GM19099 (cell line): ENCODE results near the gene TEKT3.

Experiments
- POLR2A ChIP-seq: IDR thresholded peaks from 3 replicates; pipeline ENCODE4 v1.6.1; 2011; ENCODE audit warnings: low read depth; ENCODE audit not compliant: insufficient read length; ENCODE audit errors: extremely low read depth

TEKT3 gene

DNA sequence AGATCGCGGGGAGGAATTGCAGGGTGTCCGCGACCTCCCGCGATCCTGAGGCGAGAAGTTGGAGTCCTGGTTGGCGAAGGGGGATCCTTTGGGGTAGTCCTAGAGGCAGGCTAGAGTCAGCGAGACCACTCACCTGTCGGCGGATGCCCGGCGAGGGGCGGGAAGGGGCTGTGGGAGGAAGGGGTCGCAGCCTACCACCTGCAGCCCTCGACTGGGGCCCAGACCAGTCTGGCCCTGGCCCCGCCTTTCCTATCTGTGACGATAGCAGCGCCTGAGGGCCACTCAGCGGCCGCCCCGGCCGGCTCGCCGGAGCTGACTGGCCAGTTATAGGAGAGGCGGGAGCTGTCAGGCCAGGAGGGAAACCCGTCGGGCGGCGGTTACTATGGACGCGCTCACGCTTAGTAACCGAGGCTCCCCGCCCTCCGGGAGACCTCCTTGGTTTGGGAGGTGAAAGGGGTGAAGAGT lies at the start of gene TEKT3:
Gene TEKT3, minus strand, starts transcription at position 213 of the 465 bp plus-strand sequence. CDS start 10,012 bp downstream, outside the sequence.
- TF ChIP-seq POLR2A: no peak

GRCh38 chr17:15388356-15389041 lies 47.1 kb upstream of the TEKT3 start:
- no peak for TF ChIP-seq POLR2A

DNA sequence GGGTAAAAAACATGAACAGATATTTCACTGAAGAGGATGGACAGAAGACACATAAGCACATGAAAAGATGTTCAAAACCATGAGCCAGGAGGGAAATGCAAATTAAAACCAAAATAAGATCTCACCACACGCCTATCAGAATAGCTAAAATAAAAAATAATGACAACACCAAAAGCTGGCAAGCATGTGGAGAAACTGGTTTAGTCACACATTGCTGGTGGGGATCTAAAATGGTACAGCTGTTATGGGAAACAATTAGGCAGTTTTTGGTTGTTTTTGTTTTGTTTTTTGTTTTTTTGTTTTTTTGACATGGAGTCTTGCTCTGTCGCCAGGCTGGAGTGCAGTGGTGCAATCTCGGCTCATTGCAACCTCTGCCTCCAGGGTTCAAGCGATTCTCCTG lies 44.7 kb upstream of the TEKT3 start:
- no peak for TF ChIP-seq POLR2A

DNA sequence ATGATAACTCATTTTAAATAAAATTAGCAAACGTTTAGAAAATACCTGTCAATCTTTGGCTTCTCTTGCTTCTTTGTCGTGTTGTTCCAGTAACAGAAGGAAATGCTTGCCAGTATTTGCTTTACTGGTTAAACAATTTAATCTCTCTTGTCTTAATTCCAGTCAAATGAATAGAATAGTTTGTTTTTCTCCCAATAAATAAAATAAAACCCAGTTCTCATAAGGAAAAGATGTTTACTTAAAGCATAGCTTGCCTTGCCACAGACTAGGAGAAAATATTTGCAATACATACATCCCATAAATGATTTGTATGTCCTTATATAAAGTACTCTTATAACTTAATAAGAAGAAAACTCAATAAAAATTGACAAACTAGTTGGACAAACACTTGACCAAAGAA lies 43.9 kb upstream of the TEKT3 start:
- TF ChIP-seq POLR2A: no peak

DNA sequence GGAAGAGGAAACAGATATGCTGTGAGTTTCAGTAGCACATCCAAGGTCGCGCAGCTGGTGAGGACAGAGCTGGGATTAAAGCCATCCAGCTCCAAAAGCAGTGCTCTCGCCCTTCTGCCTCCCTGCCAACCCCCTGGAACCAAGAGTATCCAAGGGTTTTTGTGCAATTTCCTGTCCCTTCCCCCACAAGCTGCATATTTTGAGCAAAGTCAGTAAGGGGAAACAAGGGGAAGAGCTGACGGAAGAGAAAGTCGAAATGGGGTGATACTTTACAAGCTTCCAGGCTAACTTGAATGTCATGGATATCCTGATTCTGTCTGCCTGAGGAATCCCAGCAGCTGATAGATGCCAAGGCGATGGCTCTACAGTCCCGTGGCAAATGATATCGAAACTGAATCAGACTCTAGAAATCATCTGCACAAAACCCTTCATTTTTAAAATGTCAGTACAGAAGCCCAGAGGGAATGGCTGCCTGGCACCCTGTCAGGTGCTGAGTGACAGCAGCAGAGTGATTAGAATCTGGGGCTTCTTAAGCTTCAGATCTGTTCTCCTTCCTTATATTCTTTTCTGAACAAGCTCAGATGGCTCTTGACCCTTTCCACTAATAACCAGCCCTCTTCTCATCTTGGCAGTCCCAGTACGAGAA lies 42.9 kb upstream of the TEKT3 start:
- no peak for TF ChIP-seq POLR2A

DNA sequence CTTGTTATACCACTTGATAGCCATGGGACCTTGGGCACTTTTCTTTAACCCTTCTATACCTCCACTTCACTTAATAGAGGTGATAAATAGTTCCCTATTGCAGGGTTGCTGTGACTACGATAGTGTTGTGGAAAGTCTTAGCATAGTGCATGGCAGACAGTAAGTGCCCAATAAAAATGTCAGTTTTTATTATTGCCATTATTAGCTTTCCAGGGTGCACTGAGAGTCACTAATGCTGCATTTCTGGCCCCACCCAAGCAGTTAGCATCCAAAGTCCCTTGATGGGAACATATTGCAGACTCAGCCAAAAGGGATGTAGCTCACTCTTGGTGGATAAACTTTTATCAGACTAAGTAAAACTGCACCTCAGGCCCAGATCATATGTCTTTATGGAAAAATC lies 41.5 kb upstream of the TEKT3 start:
- no peak for TF ChIP-seq POLR2A

DNA sequence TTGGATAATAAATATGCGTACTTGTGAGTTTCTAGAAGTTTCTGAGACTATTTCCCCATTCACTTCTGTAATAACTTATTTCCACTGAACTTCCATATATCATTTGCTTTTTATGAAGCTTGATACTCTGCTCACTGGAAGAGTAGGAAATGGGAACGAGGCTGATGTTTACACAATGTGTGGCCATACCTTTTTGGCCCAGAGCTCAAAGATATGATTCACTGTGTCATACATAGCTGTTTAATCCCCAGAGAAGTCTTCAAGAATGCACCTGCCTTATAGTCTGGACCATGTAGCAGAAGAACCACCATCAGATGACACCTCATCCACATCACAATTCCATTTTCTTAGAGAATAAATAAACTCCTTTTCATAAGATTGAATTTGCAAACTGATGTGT lies 40.3 kb upstream of the TEKT3 start:
- TF ChIP-seq POLR2A: no peak

- TF ChIP-seq POLR2A: no peak
These were observed 39.0 kb upstream of the TEKT3 start for GRCh38 chr17:15380446-15380845.

- TF ChIP-seq POLR2A: no peak
These were observed 38.3 kb upstream of the TEKT3 start for GRCh38 chr17:15379659-15380058.

GRCh38 chr17:15378243-15378642 lies 36.8 kb upstream of the TEKT3 start:
- no peak for TF ChIP-seq POLR2A

- no peak for TF ChIP-seq POLR2A
These were observed 36.2 kb upstream of the TEKT3 start for GRCh38 chr17:15377616-15378015.

DNA sequence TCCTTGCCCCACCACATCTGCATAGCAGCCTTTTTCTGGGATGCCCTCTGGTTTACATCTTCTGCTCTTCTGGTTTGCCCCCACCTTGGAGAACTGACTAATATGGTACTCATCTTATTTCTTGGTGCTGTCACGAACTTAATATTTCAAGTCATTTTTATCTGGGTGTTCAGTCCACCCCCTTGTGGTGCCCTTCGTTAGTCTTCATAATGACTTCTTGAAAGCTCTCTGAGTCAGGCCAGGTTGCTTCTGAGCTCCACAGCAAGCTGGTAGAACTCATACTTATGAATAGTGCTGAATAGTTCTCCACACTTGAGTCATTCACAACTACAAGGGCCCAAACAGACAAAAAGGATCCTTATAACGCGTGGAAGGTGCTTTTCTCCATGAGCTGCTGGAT lies 35.8 kb upstream of the TEKT3 start:
- no peak for TF ChIP-seq POLR2A

DNA sequence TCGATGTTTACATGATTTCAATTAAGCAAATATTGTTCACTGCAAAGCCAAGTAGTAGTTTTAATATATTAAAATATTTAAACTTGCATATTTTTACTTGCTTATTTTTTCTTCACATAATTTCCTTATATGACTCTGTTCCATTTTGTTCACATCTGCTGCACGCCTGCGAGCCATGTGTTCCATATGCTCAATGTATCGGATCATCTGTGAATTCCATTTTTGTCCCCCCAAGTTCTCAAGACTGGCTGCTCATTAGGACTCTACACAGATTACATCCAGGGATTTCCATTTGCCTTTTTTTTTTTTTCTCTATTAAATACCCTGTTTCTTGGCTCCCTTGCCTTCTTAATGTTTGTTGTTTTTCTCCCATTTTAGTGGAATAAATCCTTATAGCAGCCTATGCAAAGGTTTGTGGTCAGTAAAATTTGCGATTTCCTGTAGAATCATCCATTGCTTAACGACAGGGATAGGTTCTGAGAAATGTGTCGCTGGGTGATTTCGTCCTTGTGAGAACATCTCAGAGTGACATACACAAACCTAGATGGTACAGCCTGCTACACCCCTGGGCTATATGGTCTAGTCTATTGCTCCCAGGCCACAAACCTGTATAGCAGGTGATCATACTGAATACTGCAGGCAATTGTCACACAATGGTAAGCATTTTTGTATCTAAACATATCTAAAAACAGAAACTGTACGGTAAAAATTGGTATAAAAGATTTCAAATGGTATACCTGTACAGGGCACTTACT lies 30.2 kb upstream of the TEKT3 start:
- no peak for TF ChIP-seq POLR2A

DNA sequence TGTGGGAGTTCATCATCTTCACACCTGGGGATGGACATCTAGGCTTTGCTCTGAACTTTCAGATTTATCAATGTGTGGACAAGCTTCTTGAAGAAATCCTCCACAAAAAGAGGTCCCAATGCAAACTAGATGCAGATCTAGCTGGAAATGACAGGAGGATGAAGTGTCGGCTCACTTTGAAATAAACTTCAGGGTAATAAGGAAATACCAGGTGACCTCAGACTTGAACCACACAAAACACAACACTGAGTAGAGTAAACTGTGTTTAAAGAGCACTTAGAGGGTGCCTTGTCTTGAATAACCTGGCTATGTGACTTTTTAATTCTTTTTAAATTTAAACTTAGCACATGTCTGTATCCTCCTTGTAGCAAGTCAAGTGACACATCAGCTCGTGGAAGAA lies 27.2 kb upstream of the TEKT3 start:
- TF ChIP-seq POLR2A: no peak

DNA sequence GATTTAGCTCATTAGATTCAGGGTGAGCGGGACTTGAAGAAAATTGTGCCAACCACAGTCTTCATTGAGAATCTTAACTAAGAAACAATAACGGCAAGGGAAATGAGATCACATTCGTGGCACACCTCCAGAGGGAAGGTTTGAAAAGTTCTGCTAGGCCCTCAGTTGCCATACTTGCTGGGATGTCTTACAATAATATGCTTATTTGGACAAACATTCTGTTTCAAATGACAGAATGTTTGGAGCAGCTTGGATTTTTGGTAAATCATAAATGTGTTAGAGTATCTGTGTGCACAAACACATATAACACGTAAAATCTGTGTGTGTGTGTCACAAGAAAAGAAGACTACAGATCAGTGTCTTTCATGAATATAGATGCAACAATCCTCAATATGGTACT lies 24.6 kb upstream of the TEKT3 start:
- no peak for TF ChIP-seq POLR2A

- TF ChIP-seq POLR2A: no peak
These were observed 23.2 kb upstream of the TEKT3 start for GRCh38 chr17:15364615-15365014.
